SU-DHL-6 (cell line): ENCODE data around the gene MARK1.
A peak's percentile ranks its signal among the peaks of the same experiment; 100 is the strongest.

Experiments
- H2AFZ ChIP-seq: fragments of 200-600 bp; sonication (generic); 2 replicates; pipeline ENCODE4 v1.6.1; 2014; ENCODE audit warnings: low read depth, mild to moderate bottlenecking, moderate library complexity, mixed read lengths, antibody characterized with exemption, low read length; ENCODE audit not compliant: severe bottlenecking
- H3F3A ChIP-seq: fragments of 200-600 bp; shearing (Covaris generic); 2 replicates; pipeline ENCODE4 v1.6.0; 2016; ENCODE audit warnings: antibody characterized with exemption, mild to moderate bottlenecking; ENCODE audit not compliant: insufficient read depth
- H3K27ac ChIP-seq: fragments of 200-600 bp; sonication (generic); 2 replicates; pipeline ENCODE4 v1.5.1; 2016; ENCODE audit warnings: low read depth, mild to moderate bottlenecking, low read length, moderate library complexity, mixed read lengths
- H3K27me3 ChIP-seq: fragments of 200-600 bp; sonication (generic), shearing (Covaris generic); 2 replicates; pipeline ENCODE4 v1.6.0; 2014; ENCODE audit warnings: mild to moderate bottlenecking, low read length
- H3K36me3 ChIP-seq: fragments of 200-600 bp; sonication (generic); 2 replicates; pipeline ENCODE4 v1.6.1; 2014; ENCODE audit warnings: mild to moderate bottlenecking, low read length, mixed read lengths
- H3K4me2 ChIP-seq: fragments of 300-600, 200-600 bp; shearing (Covaris generic), sonication (generic); 2 replicates; pipeline ENCODE4 v1.6.0; 2014; ENCODE audit warnings: low read length, low read depth, mild to moderate bottlenecking; ENCODE audit not compliant: poor library complexity, severe bottlenecking
- H3K4me3 ChIP-seq: fragments of 200-600 bp; sonication (generic); 2 replicates; pipeline ENCODE4 v1.5.1; 2014; ENCODE audit warnings: antibody characterized with exemption, low read length, mild to moderate bottlenecking, mixed read lengths; ENCODE audit not compliant: insufficient read depth, poor library complexity, severe bottlenecking
- H3K79me2 ChIP-seq: fragments of 200-600 bp; sonication (generic); 2 replicates; pipeline ENCODE4 v1.6.1; 2014; ENCODE audit warnings: mild to moderate bottlenecking, low read length, moderate library complexity; ENCODE audit not compliant: insufficient read depth
- H3K9ac ChIP-seq: fragments of 200-600 bp; sonication (generic); 2 replicates; pipeline ENCODE4 v1.7.0; 2014; ENCODE audit warnings: mild to moderate bottlenecking, low read length
- H3K9me2 ChIP-seq: fragments of 200-600 bp; sonication (generic); replicated peaks from 2 replicates; pipeline ENCODE4 v1.6.1; 2014; ENCODE audit warnings: low read length; ENCODE audit not compliant: insufficient read depth
- H3K9me3 ChIP-seq: fragments of 200-600 bp; sonication (generic); 2 replicates; pipeline ENCODE4 v1.6.1; 2014; ENCODE audit warnings: low read length, mixed read lengths; ENCODE audit not compliant: insufficient read depth
- H4K20me1 ChIP-seq: fragments of 200-600 bp; sonication (generic); 2 replicates; pipeline ENCODE4 v1.6.1; 2014; ENCODE audit warnings: low read depth, mild to moderate bottlenecking, antibody characterized with exemption, low read length, moderate library complexity, mixed read lengths
- CTCF ChIP-seq: fragments of 200-600 bp; sonication (generic); IDR thresholded peaks from one replicate; pipeline ENCODE4 v1.5.1; 2017; ENCODE audit warnings: antibody characterized with exemption, mild to moderate bottlenecking, low read length, moderate library complexity; ENCODE audit not compliant: insufficient read depth, poor library complexity, severe bottlenecking
- EZH2phosphoT487 ChIP-seq: fragments of 200-600 bp; sonication (generic), shearing (Covaris generic); conservative IDR thresholded peaks from 2 replicates; pipeline ENCODE4 v1.6.1; 2018; ENCODE audit warnings: mild to moderate bottlenecking, antibody characterized with exemption, low read length, moderate library complexity, mixed read lengths

Gene MARK1

GRCh38 chr1:220527908-220528678, at the start of gene MARK1:
TSS of gene MARK1 (plus strand) at chr1:220528136. CDS start at chr1:220528823, 687 bp downstream.
- peak within 1 kb of the TSS; percentile 57 for H3K4me2 ChIP-seq
- no peaks in the 10 kb centered on the region for H3K79me2 ChIP-seq
- H3K27ac ChIP-seq = no peak within 1 kb of the TSS

GRCh38 chr1:220483700-220484099, 44.2 kb upstream of the MARK1 start:
- Histone ChIP-seq H3F3A (no peaks in the 10 kb centered on the region), H3K36me3 (no peaks in the 10 kb centered on the region), H3K27ac (no peak overlapping the region), H3K9me2 (no peaks in the 10 kb centered on the region), H3K9me3 (no peaks in the 10 kb centered on the region), H3K27me3 (no peaks in the 10 kb centered on the region), H3K4me3 (no peak overlapping the region), H3K9ac (no peak overlapping the region), H3K79me2 (no peaks in the 10 kb centered on the region), H3K4me2 (no peak overlapping the region), H4K20me1 (no peaks in the 10 kb centered on the region), H2AFZ (no peak overlapping the region)
- TF ChIP-seq CTCF (no peak), EZH2phosphoT487 (no peak)

More at GRCh38 chr1:220527908-220528678, at the start of gene MARK1:
- no peaks in the 10 kb centered on the region for H3K9me3 ChIP-seq
- peak within 1 kb of the TSS; percentile 35; the same call in 1 of the 2 replicates for H3K9ac ChIP-seq
- H3K27me3 ChIP-seq = no peaks in the 10 kb centered on the region
- H3K36me3 ChIP-seq = no peaks in the 10 kb centered on the region
- H3F3A ChIP-seq = no peaks in the 10 kb centered on the region
- no peaks in the 10 kb centered on the region for H4K20me1 ChIP-seq
- no peaks in the 10 kb centered on the region for H3K9me2 ChIP-seq
- TF ChIP-seq CTCF = no peak
- no peak for TF ChIP-seq EZH2phosphoT487
- H3K4me3 ChIP-seq = peak within 1 kb of the TSS; percentile 49
- peak within 1 kb of the TSS; percentile 42 for H2AFZ ChIP-seq

- Histone ChIP-seq H2AFZ (no peak overlapping the region), H3K9ac (no peak overlapping the region), H4K20me1 (no peaks in the 10 kb centered on the region), H3F3A (no peaks in the 10 kb centered on the region), H3K4me2 (no peak overlapping the region), H3K36me3 (no peaks in the 10 kb centered on the region), H3K9me2 (no peaks in the 10 kb centered on the region), H3K79me2 (no peaks in the 10 kb centered on the region), H3K9me3 (no peaks in the 10 kb centered on the region), H3K4me3 (no peak overlapping the region), H3K27ac (no peak overlapping the region), H3K27me3 (no peaks in the 10 kb centered on the region)
- TF ChIP-seq EZH2phosphoT487 (no peak), CTCF (no peak)
Observed at GRCh38 chr1:220484135-220484534, 43.8 kb upstream of the MARK1 start.
